Fibroblast of lung (primary cell): ENCODE data around the gene VAMP3.

Experiments
- CTCF ChIP-seq, 2 donors: IDR thresholded peaks in 1 of 2; conservative IDR thresholded peaks in 1 of 2; 1 replicate in 1 of 2; 2 replicates in 1 of 2; pipeline ENCODE4 v1.5.1; 2011 to 2012; ENCODE audit warnings: low read length in 2 of 2, control low read depth in 1 of 2, inconsistent platforms in 1 of 2, low read depth in 1 of 2, mild to moderate bottlenecking in 1 of 2
- EZH2 ChIP-seq: IDR thresholded peaks from 2 replicates; pipeline ENCODE4 v1.5.1; 2012; ENCODE audit warnings: low read length, control low read depth, mild to moderate bottlenecking; ENCODE audit errors: missing control alignments

DNA sequence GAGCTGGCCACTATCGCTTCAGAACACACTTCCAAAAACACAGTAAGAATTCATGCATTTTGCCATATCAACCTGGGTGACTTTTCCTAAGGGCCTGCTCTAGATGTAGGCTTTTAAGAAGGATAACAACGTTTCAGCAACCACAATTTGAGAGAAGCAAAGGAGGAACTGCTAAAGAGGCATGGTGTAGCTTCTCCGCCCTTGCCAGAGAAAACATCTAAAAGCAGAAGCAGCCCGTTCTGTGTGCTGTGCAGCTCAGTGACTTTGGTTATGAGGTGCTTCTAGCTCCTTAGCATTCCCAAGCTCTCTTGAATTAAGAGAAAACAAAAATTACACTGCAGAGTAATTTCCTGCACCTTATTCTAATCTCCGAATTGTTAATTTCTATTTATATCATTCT lies 15.7 kb downstream of the VAMP3 start:
- no peak for TF ChIP-seq CTCF (conservative IDR thresholded peaks at IDR 0.05 in 1 of 2, IDR thresholded peaks at IDR 0.05 in 1 of 2; ENCODE audit: low read depth in 1 of 2, low read length in 2 of 2)
- no peak for TF ChIP-seq EZH2
